H1 (cell line): ENCODE measurements around the gene MYOZ2. TPM values are rescaled to one million over a fixed set of nuclear protein-coding genes. Genes with fewer than 3 reads are reported as not detected.

Experiments used
- CTCF ChIA-PET: fragments of 300-600 bp; sonication (Branson Sonifier 250); formaldehyde crosslinking; loops from one replicate; lab custom pipeline; 2021; ENCODE audit not compliant: partially characterized antibody; lab: Charles Lee
- POLR2A ChIA-PET: fragments of 300-600 bp; sonication (Branson Sonifier 250); formaldehyde crosslinking; loops from one replicate; lab custom pipeline; 2021; ENCODE audit warnings: inconsistent platforms; ENCODE audit not compliant: partially characterized antibody; lab: Charles Lee
- DNase-seq, 2 experiments: peaks; one replicate each; pipeline versions ENCODE4 v3.0.0 to v3.0.0-alpha.2; 2010 to 2022; ENCODE audit warnings: low spot score in 2 of 2, low read depth in 1 of 2, mixed read lengths in 1 of 2
- FAIRE-seq: peaks from 2 replicates; lab custom pipeline; 2011; peaks lifted over from hg19 to GRCh38; lab: Jason Lieb, UNC
- H2AFZ ChIP-seq: 2 replicates; pipeline ENCODE4 v1.8.1; 2012; ENCODE audit warnings: low read length, inconsistent platforms
- H2AK5ac ChIP-seq: 2 replicates; pipeline ENCODE4 v1.6.1; 2013; ENCODE audit warnings: low read depth, low read length
- H2BK120ac ChIP-seq: replicated peaks from 2 replicates; pipeline ENCODE3; 2013; ENCODE audit warnings: low read depth, low read length, inconsistent platforms
- H2BK12ac ChIP-seq: 2 replicates; pipeline ENCODE4 v1.6.1; 2013; ENCODE audit warnings: low read depth, low read length
- H2BK15ac ChIP-seq: 2 replicates; pipeline ENCODE4 v1.6.1; 2013; ENCODE audit warnings: low read length
- H2BK20ac ChIP-seq: 2 replicates; pipeline ENCODE4 v1.6.1; 2013; ENCODE audit warnings: low read length
- H2BK5ac ChIP-seq: 2 replicates; pipeline ENCODE4 v1.6.1; 2013; ENCODE audit warnings: low read depth, low read length
- H3K14ac ChIP-seq: 2 replicates; pipeline ENCODE4 v1.6.1; 2013; ENCODE audit warnings: inconsistent platforms; ENCODE audit not compliant: insufficient read length
- H3K18ac ChIP-seq: 2 replicates; pipeline ENCODE4 v1.6.1; 2013; ENCODE audit warnings: low read length; ENCODE audit errors: extremely low read depth
- H3K23ac ChIP-seq: 2 replicates; pipeline ENCODE4 v1.6.1; 2013; ENCODE audit warnings: inconsistent platforms; ENCODE audit not compliant: insufficient read length
- H3K23me2 ChIP-seq: 2 replicates; pipeline ENCODE4 v1.6.1; 2013; ENCODE audit warnings: low read depth, low read length
- H3K27ac ChIP-seq: 2 replicates; pipeline ENCODE4 v1.6.1; 2011; ENCODE audit warnings: low read depth, low read length, inconsistent platforms
- H3K27me3 ChIP-seq, 4 experiments: replicated peaks in 1 of 4; 1 replicate in 1 of 4; 2 replicates in 3 of 4; pipeline versions ENCODE4 v1.6.1 to v1.8.1; 2011 to 2013; ENCODE audit warnings: low read length in 3 of 4, mild to moderate bottlenecking in 3 of 4, inconsistent platforms in 2 of 4, mixed read lengths in 2 of 4, moderate library complexity in 1 of 4; ENCODE audit not compliant: control insufficient read depth in 3 of 4, insufficient read depth in 3 of 4; ENCODE audit errors: extremely low read depth in 1 of 4
- H3K36me3 ChIP-seq, 4 experiments: 2 replicates each; pipeline versions ENCODE4 v1.6.1 to v1.8.1; 2011 to 2013; ENCODE audit warnings: mild to moderate bottlenecking in 4 of 4, low read length in 3 of 4, moderate library complexity in 2 of 4, control low read depth in 1 of 4, inconsistent platforms in 1 of 4; ENCODE audit not compliant: insufficient read depth in 4 of 4, control insufficient read depth in 2 of 4
- H3K4ac ChIP-seq: replicated peaks from 2 replicates; pipeline ENCODE3; 2013; ENCODE audit warnings: low read length, low read depth, mixed read lengths, inconsistent platforms; ENCODE audit not compliant: insufficient read length
- H3K4me1 ChIP-seq, 4 experiments: replicated peaks in 1 of 4; 1 replicate in 1 of 4; 2 replicates in 3 of 4; pipeline versions ENCODE4 v1.6.1 to v1.8.1; 2011 to 2013; ENCODE audit warnings: low read length in 3 of 4, inconsistent platforms in 2 of 4, mixed read lengths in 1 of 4; ENCODE audit not compliant: insufficient read depth in 4 of 4, control insufficient read depth in 3 of 4
- H3K4me2 ChIP-seq, 2 experiments: 2 replicates each; pipeline versions ENCODE4 v1.6.1 to v1.8.1; 2011 to 2013; ENCODE audit warnings: low read depth in 2 of 2, low read length in 2 of 2, control low read depth in 1 of 2, inconsistent platforms in 1 of 2, mild to moderate bottlenecking in 1 of 2; ENCODE audit not compliant: insufficient read depth in 1 of 2
- H3K4me3 ChIP-seq, 4 experiments: fragments of 200-600, 300-600 bp in 1 of 4; sonication (generic), shearing (Covaris generic), sonication (Bioruptor Twin) in 1 of 4; 2 replicates each; pipeline versions ENCODE4 v1.5.1 to v1.8.1; 2011 to 2016; ENCODE audit warnings: low read length in 4 of 4, low read depth in 3 of 4, control low read depth in 2 of 4, inconsistent platforms in 2 of 4, mild to moderate bottlenecking in 2 of 4, mixed read lengths in 1 of 4, moderate library complexity in 1 of 4; ENCODE audit not compliant: insufficient read depth in 2 of 4; ENCODE audit errors: extremely low read depth in 1 of 4
- H3K56ac ChIP-seq: replicated peaks from 2 replicates; pipeline ENCODE3; 2013; ENCODE audit warnings: low read depth, mild to moderate bottlenecking, mixed read lengths, low read length, inconsistent platforms; ENCODE audit not compliant: insufficient read length
- H3K79me1 ChIP-seq: 2 replicates; pipeline ENCODE4 v1.6.1; 2013; ENCODE audit warnings: low read depth, low read length, control low read depth
- H3K79me2 ChIP-seq, 2 experiments: 2 replicates each; pipeline versions ENCODE4 v1.6.1 to v1.8.1; 2012 to 2013; ENCODE audit warnings: low read length in 2 of 2, mild to moderate bottlenecking in 2 of 2, inconsistent platforms in 1 of 2; ENCODE audit not compliant: insufficient read depth in 2 of 2, control insufficient read depth in 1 of 2
- H3K9ac ChIP-seq, 4 experiments: replicated peaks in 1 of 4; 1 replicate in 1 of 4; 2 replicates in 3 of 4; pipeline versions ENCODE4 v1.6.1 to v1.8.1; 2011 to 2013; ENCODE audit warnings: low read depth in 3 of 4, low read length in 3 of 4, control low read depth in 2 of 4, mild to moderate bottlenecking in 2 of 4, moderate library complexity in 2 of 4, inconsistent platforms in 1 of 4; ENCODE audit errors: extremely low read depth in 1 of 4
- H3K9me3 ChIP-seq, 2 experiments: 2 replicates each; pipeline versions ENCODE4 v1.6.1 to v1.8.1; 2012 to 2013; ENCODE audit warnings: mild to moderate bottlenecking in 2 of 2, moderate library complexity in 2 of 2, control low read depth in 1 of 2, inconsistent platforms in 1 of 2, low read depth in 1 of 2, low read length in 1 of 2, mixed read lengths in 1 of 2; ENCODE audit not compliant: insufficient read depth in 2 of 2
- H4K20me1 ChIP-seq, 2 experiments: replicated peaks in 1 of 2; 2 replicates each; pipeline versions ENCODE3 to v1.8.1; 2011 to 2013; ENCODE audit warnings: inconsistent platforms in 2 of 2, low read length in 2 of 2, mild to moderate bottlenecking in 1 of 2; ENCODE audit not compliant: insufficient read depth in 2 of 2, control insufficient read depth in 1 of 2
- H4K5ac ChIP-seq: 2 replicates; pipeline ENCODE4 v1.6.1; 2013; ENCODE audit warnings: low read length, low read depth, mixed read lengths, inconsistent platforms; ENCODE audit not compliant: insufficient read length
- H4K8ac ChIP-seq: 2 replicates; pipeline ENCODE4 v1.8.0; 2013; ENCODE audit warnings: mild to moderate bottlenecking, moderate library complexity, low read length, inconsistent platforms; ENCODE audit not compliant: insufficient read depth; ENCODE audit errors: extremely low read depth
- H4K91ac ChIP-seq: replicated peaks from 2 replicates; pipeline ENCODE3; 2013; ENCODE audit warnings: low read length, mixed read lengths, inconsistent platforms; ENCODE audit not compliant: insufficient read length
- BACH1 ChIP-seq: IDR thresholded peaks from 2 replicates; pipeline ENCODE4 v1.6.1; 2012; ENCODE audit warnings: low read length, improper control_type of control experiment
- E2F6 ChIP-seq: IDR thresholded peaks from 2 replicates; pipeline ENCODE4 v1.6.1; 2012; ENCODE audit warnings: inconsistent platforms
- EP300 ChIP-seq, 2 experiments: IDR thresholded peaks; 1 replicate in 1 of 2; 2 replicates in 1 of 2; pipeline ENCODE4 v1.6.1; 2011 to 2012; ENCODE audit warnings: low read depth in 2 of 2, low read length in 2 of 2, mild to moderate bottlenecking in 2 of 2, borderline replicate concordance in 1 of 2, inconsistent platforms in 1 of 2, moderate library complexity in 1 of 2
- KDM4A ChIP-seq: IDR thresholded peaks from one replicate; pipeline ENCODE4 v1.7.1; 2012; ENCODE audit warnings: low read depth, mild to moderate bottlenecking, moderate library complexity, low read length, inconsistent platforms; ENCODE audit not compliant: severe bottlenecking
- MAFK ChIP-seq: IDR thresholded peaks from 2 replicates; pipeline ENCODE4 v1.6.1; 2012; ENCODE audit warnings: low read depth, mild to moderate bottlenecking, improper control_type of control experiment, low read length
- SRF ChIP-seq: IDR thresholded peaks from 2 replicates; pipeline ENCODE4 v1.6.1; 2011; ENCODE audit warnings: mild to moderate bottlenecking, low read depth, low read length, moderate library complexity
- polyA plus RNA-seq, 7 experiments: library from polyadenylated mRNA; depleted of rRNA in 3 of 7; stranded (reverse) in 5 of 7; unstranded in 2 of 7; fragments of >200 nt in 5 of 7; fragments of 200-250 nt in 2 of 7; gene quantifications; 1 replicate in 5 of 7; 2 replicates in 1 of 7; 4 replicates in 1 of 7; pipeline versions ENCODE4 v1.2.1 to v1.2.3, GENCODE V29; 2011 to 2013; ENCODE audit warnings: missing spikeins in 2 of 7, mixed read lengths in 2 of 7
- total RNA-seq: library from RNA; stranded (reverse); fragmentation: NEBNext Ultra II Directional; extraction: Animal tissue kit (Norgen Biotek cat#: 25700); gene quantifications from 2 replicates; pipeline ENCODE4 v1.2.1, GENCODE V29; 2021

Gene MYOZ2
- total and polyA plus RNA-seq, 2 of the 8 experiments (the other 6 are each of a cell fraction or from before 2014, with no cell fraction given), result not detected

GRCh38 chr4:119142833-119143232, 7.2 kb downstream of the MYOZ2 start:
- Histone ChIP-seq H4K20me1 (no peaks in the 10 kb centered on the region), H2BK5ac (no peak overlapping the region), H3K4me1 (no peaks in the 10 kb centered on the region), H4K91ac (no peak overlapping the region), H3K9ac (no peak overlapping the region), H3K4me2 (no peak overlapping the region), H3K56ac (no peak overlapping the region), H2BK120ac (no peak overlapping the region), H3K23ac (no peak overlapping the region), H4K5ac (no peak overlapping the region), H2AFZ (no peak overlapping the region), H2BK20ac (no peak overlapping the region), H3K27me3 (no peaks in the 10 kb centered on the region), H3K23me2 (no peaks in the 10 kb centered on the region), H3K9me3 (no peaks in the 10 kb centered on the region), H3K79me2 (no peaks in the 10 kb centered on the region), H2BK15ac (no peak overlapping the region), H4K8ac (no peak overlapping the region), H3K79me1 (no peaks in the 10 kb centered on the region), H3K36me3 (no peaks in the 10 kb centered on the region), H3K4ac (no peak overlapping the region), H3K4me3 (no peak overlapping the region), H3K18ac (no peak overlapping the region), H2AK5ac (no peak overlapping the region), H3K14ac (no peak overlapping the region), H3K27ac (no peak overlapping the region), H2BK12ac (no peak overlapping the region)
- no peak for TF ChIP-seq E2F6
- TF ChIP-seq SRF, result no peak
- peak; percentile 84 for TF ChIP-seq BACH1
- no peak for TF ChIP-seq EP300 (IDR thresholded peaks at IDR 0.05; ENCODE audit: borderline replicate concordance in 1 of 2, low read depth in 2 of 2, low read length in 2 of 2)
- peak; percentile 97 for TF ChIP-seq MAFK
- TF ChIP-seq KDM4A, result no peak
- FAIRE-seq (no peak), DNase-seq (no peak)
- CTCF ChIA-PET, result interaction anchor here (1.2 kb wide), 1 partner anchor 102 kb away, joined by 3 read pairs; no protein-coding TSS in a partner anchor
- POLR2A ChIA-PET, result no interaction called here
